Chondrocyte (in vitro differentiated cells): ENCODE measurements around the gene PLA2G2A. TPM values are rescaled to one million over a fixed set of nuclear protein-coding genes. Genes with fewer than 3 reads are reported as not detected.

Experiments used
- DNase-seq: peaks from one replicate; pipeline ENCODE4 v3.0.0; 2021; ENCODE audit warnings: mixed read lengths, low spot score
- H3K27ac Mint-ChIP-seq: one replicate; pipeline ENCODE4 v1.8.0; 2021; ENCODE audit warnings: mild to moderate bottlenecking, moderate library complexity, mixed read lengths; ENCODE audit not compliant: unreplicated experiment
- H3K27me3 Mint-ChIP-seq: 2 replicates; pipeline ENCODE4 v1.8.0; 2021; ENCODE audit warnings: low read depth, mixed read lengths
- H3K36me3 Mint-ChIP-seq: 2 replicates; pipeline ENCODE4 v1.8.0; 2021; ENCODE audit warnings: low read depth, mixed read lengths
- H3K4me1 Mint-ChIP-seq: 2 replicates; pipeline ENCODE4 v1.8.0; 2021; ENCODE audit warnings: low read depth, mild to moderate bottlenecking, mixed read lengths
- H3K4me3 Mint-ChIP-seq: one replicate; pipeline ENCODE4 v1.8.0; 2021; ENCODE audit warnings: mild to moderate bottlenecking, moderate library complexity, mixed read lengths; ENCODE audit not compliant: unreplicated experiment
- H3K9me3 Mint-ChIP-seq: 2 replicates; pipeline ENCODE4 v1.8.0; 2021; ENCODE audit warnings: low read depth, mixed read lengths
- CTCF ChIP-seq: fragments of 200-600 bp; sonication (generic); IDR thresholded peaks from 2 replicates; pipeline ENCODE4 v1.5.0; 2021; ENCODE audit warnings: antibody characterized with exemption, mild to moderate bottlenecking, moderate library complexity
- total RNA-seq: library from RNA; stranded (reverse); gene quantifications from 3 replicates; pipeline ENCODE4 v1.2.1, GENCODE V29; 2021

The PLA2G2A gene
- total RNA-seq, 1 donor from 2014 or later, result not detected

DNA sequence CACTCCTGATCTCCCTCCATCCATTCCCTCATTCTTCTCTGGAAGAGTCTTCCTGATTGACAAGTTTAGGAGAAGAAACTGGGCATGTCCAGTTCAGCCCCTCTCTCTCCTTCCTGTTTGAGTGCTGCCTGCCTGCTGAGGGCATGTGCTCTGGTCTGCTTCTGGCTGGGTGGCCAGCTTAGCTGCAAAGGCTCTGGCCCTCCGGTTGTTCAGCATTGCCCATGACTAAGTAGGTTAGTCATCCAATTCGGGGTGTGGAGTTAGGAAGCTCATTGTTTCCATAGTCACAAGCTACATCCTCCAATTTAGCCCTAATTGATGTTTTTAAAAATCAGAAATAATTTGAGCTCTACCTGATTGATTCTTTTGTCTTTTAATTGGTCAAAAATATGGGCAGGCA is 30.4 kb downstream of the PLA2G2A start:
- Mint-ChIP-seq H3K4me3 (no peak overlapping the region), H3K27ac (no peak overlapping the region), H3K36me3 (peaks cover 2% of the 10 kb centered on the region), H3K9me3 (peaks cover 8% of the 10 kb centered on the region), H3K4me1 (no peaks in the 10 kb centered on the region), H3K27me3 (peaks cover 26% of the 10 kb centered on the region)
- no peak for TF ChIP-seq CTCF
- DNase-seq, result no peak

DNA sequence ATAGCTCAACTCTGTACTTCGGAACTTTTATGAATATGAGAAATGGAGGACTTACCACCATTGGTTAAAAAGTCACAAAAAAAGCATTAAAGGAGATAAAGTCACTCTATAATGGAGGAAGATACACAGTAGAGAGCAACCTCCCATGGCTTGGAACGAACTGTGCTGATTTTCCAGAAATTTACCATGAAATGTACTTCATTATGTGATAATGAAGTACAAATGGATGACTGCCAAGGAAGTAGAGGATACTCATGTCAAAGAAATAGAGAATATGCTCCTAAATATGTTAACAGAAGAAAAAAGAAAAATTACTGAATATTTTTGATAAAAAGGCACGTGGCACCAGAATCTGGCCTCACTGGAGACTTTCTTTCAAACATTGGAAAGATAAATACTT is 32.4 kb downstream of the PLA2G2A start:
- Mint-ChIP-seq H3K4me3 (no peak overlapping the region), H3K27me3 (peaks cover 17% of the 10 kb centered on the region), H3K36me3 (no peaks in the 10 kb centered on the region), H3K9me3 (peaks cover 2% of the 10 kb centered on the region), H3K27ac (no peak overlapping the region), H3K4me1 (no peaks in the 10 kb centered on the region)
- no peak for TF ChIP-seq CTCF
- no peak for DNase-seq

GRCh38 chr1:19946331-19946751 is 33.1 kb downstream of the PLA2G2A start:
- Mint-ChIP-seq H3K27ac (no peak overlapping the region), H3K4me1 (no peaks in the 10 kb centered on the region), H3K4me3 (no peak overlapping the region), H3K9me3 (peaks cover 2% of the 10 kb centered on the region), H3K27me3 (peaks cover 17% of the 10 kb centered on the region), H3K36me3 (no peaks in the 10 kb centered on the region)
- DNase-seq, result no peak
- TF ChIP-seq CTCF, result no peak

GRCh38 chr1:19945914-19946313 is 33.5 kb downstream of the PLA2G2A start:
- no peaks in the 10 kb centered on the region for H3K36me3 Mint-ChIP-seq
- H3K4me3 Mint-ChIP-seq, result no peak overlapping the region
- peaks cover 5% of the 10 kb centered on the region for H3K9me3 Mint-ChIP-seq
- H3K27ac Mint-ChIP-seq, result no peak overlapping the region
- H3K27me3 Mint-ChIP-seq, result peaks cover 17% of the 10 kb centered on the region
- TF ChIP-seq CTCF, result no peak
- no peaks in the 10 kb centered on the region for H3K4me1 Mint-ChIP-seq
- no peak for DNase-seq

- no peak overlapping the region for H3K4me3 Mint-ChIP-seq
- no peak for DNase-seq
- no peak for TF ChIP-seq CTCF
Measured at GRCh38 chr1:19942657-19943056, 36.8 kb downstream of the PLA2G2A start.

More at GRCh38 chr1:19942657-19943056, 36.8 kb downstream of the PLA2G2A start:
- peaks cover 17% of the 10 kb centered on the region for H3K27me3 Mint-ChIP-seq
- H3K4me1 Mint-ChIP-seq, result no peaks in the 10 kb centered on the region
- H3K9me3 Mint-ChIP-seq, result peaks cover 5% of the 10 kb centered on the region
- H3K27ac Mint-ChIP-seq, result no peak overlapping the region
- H3K36me3 Mint-ChIP-seq, result no peaks in the 10 kb centered on the region
